Liver (tissue), 9 donors: ENCODE results near the gene THSD4. TPM values are rescaled to one million over a fixed set of nuclear protein-coding genes. Genes with fewer than 3 reads are reported as not detected.

Experiments used
- DNase-seq: peaks from one replicate; pipeline ENCODE4 v3.0.0-alpha.2; 2017; ENCODE audit warnings: low spot score
- H3K27ac ChIP-seq, 2 donors: one replicate each; pipeline ENCODE4 v1.7.0; 2013; ENCODE audit warnings: inconsistent platforms in 2 of 2, low read length in 2 of 2, control low read depth in 1 of 2, low read depth in 1 of 2, mild to moderate bottlenecking in 1 of 2
- H3K27me3 ChIP-seq, 4 donors: one replicate each; pipeline versions ENCODE4 v1.6.1 to v1.7.0; 2013; ENCODE audit warnings: low read length in 3 of 4, inconsistent platforms in 1 of 4, mild to moderate bottlenecking in 1 of 4, moderate library complexity in 1 of 4; ENCODE audit not compliant: control insufficient read depth in 4 of 4, insufficient read depth in 4 of 4
- H3K36me3 ChIP-seq, 4 donors: one replicate each; pipeline versions ENCODE4 v1.6.1 to v1.7.0; 2013; ENCODE audit warnings: low read length in 3 of 4, mild to moderate bottlenecking in 3 of 4, low read depth in 1 of 4, moderate library complexity in 1 of 4; ENCODE audit not compliant: control insufficient read depth in 4 of 4, insufficient read depth in 3 of 4
- H3K4me1 ChIP-seq, 4 donors: one replicate each; pipeline versions ENCODE4 v1.6.1 to v1.7.0; 2013; ENCODE audit warnings: low read length in 3 of 4, mild to moderate bottlenecking in 3 of 4, moderate library complexity in 1 of 4; ENCODE audit not compliant: control insufficient read depth in 4 of 4, insufficient read depth in 4 of 4
- H3K4me3 ChIP-seq, 3 donors: one replicate each; pipeline versions ENCODE4 v1.6.1 to v1.7.0; 2013; ENCODE audit warnings: low read length in 3 of 3, control low read depth in 1 of 3, low read depth in 1 of 3, mild to moderate bottlenecking in 1 of 3
- H3K9ac ChIP-seq, 2 donors: one replicate each; pipeline ENCODE4 v1.7.0; 2013; ENCODE audit warnings: low read length in 2 of 2, mild to moderate bottlenecking in 2 of 2, moderate library complexity in 2 of 2, control low read depth in 1 of 2, low read depth in 1 of 2
- H3K9me3 ChIP-seq, 4 donors: one replicate each; pipeline versions ENCODE4 v1.6.1 to v1.7.0; 2013; ENCODE audit warnings: low read length in 3 of 4; ENCODE audit not compliant: control insufficient read depth in 4 of 4
- EGR1 ChIP-seq, 2 donors: IDR thresholded peaks; 2 replicates each; pipeline ENCODE4 v1.6.1; 2016 to 2018; ENCODE audit warnings: antibody characterized with exemption in 2 of 2, low read depth in 2 of 2
- FOXA1 ChIP-seq: IDR thresholded peaks from 2 replicates; pipeline ENCODE4 v1.6.1; 2016; ENCODE audit warnings: antibody characterized with exemption
- FOXA2 ChIP-seq: IDR thresholded peaks from 2 replicates; pipeline ENCODE4 v1.6.1; 2016; ENCODE audit warnings: antibody characterized with exemption
- GABPA ChIP-seq, 2 donors: IDR thresholded peaks in 1 of 2; conservative IDR thresholded peaks in 1 of 2; 2 replicates each; pipeline ENCODE4 v1.6.1; 2016; ENCODE audit warnings: antibody characterized with exemption in 2 of 2, mild to moderate bottlenecking in 1 of 2, moderate library complexity in 1 of 2
- HNF4G ChIP-seq: IDR thresholded peaks from 2 replicates; pipeline ENCODE4 v1.6.1; 2016; ENCODE audit warnings: antibody characterized with exemption
- JUND ChIP-seq, 2 donors: IDR thresholded peaks; 2 replicates each; pipeline ENCODE4 v1.6.1; 2016; ENCODE audit warnings: antibody characterized with exemption in 2 of 2
- NR2F2 ChIP-seq: IDR thresholded peaks from 2 replicates; pipeline ENCODE4 v1.6.1; 2016; ENCODE audit warnings: antibody characterized with exemption
- RAD21 ChIP-seq, 2 donors: IDR thresholded peaks; 2 replicates each; pipeline ENCODE4 v1.6.1; 2016; ENCODE audit warnings: antibody characterized with exemption in 2 of 2, mild to moderate bottlenecking in 2 of 2
- SP1 ChIP-seq: IDR thresholded peaks from 2 replicates; pipeline ENCODE4 v1.6.1; 2018; ENCODE audit warnings: antibody characterized with exemption, mild to moderate bottlenecking
- TAF1 ChIP-seq: conservative IDR thresholded peaks from 2 replicates; pipeline ENCODE4 v1.6.1; 2016; ENCODE audit warnings: antibody characterized with exemption, mild to moderate bottlenecking
- YY1 ChIP-seq: IDR thresholded peaks from 2 replicates; pipeline ENCODE4 v1.6.1; 2016; ENCODE audit warnings: antibody characterized with exemption, mild to moderate bottlenecking
- WGBS: extraction: QIAGEN DNeasy Blood & Tissue Kit; methylation state at CpG from one replicate; pipeline ENCODE4 v1.1.7; 2013; 5-methylcytosine and 5-hydroxymethylcytosine counted together
- polyA plus RNA-seq, 2 donors: library from polyadenylated mRNA; stranded (reverse) in 1 of 2; unstranded in 1 of 2; fragments of 200-250 nt in 1 of 2; fragments of >200 nt in 1 of 2; fragmentation: Nextera tagmentation in 1 of 2; extraction: Ambion mirVana in 1 of 2; gene quantifications; one replicate each; pipeline versions ENCODE4 v1.2.1 to v1.2.3, GENCODE V29; 2013 to 2015
- total RNA-seq, 2 donors: library from RNA; depleted of rRNA; stranded (reverse); fragments of >200 nt; gene quantifications; one replicate each; pipeline ENCODE4 v1.2.3, GENCODE V29; 2014
- TF ChIP-seq, protein P1 (sequence below): IDR thresholded peaks from 2 replicates; pipeline ENCODE4 v1.6.1; 2016; ENCODE audit warnings: antibody characterized with exemption
- TF ChIP-seq, protein P2 (sequence below): IDR thresholded peaks from 2 replicates; pipeline ENCODE4 v1.6.1; 2016; ENCODE audit warnings: antibody characterized with exemption, mild to moderate bottlenecking
- TF ChIP-seq, protein P3 (sequence below): fragments of 150-350 bp; IDR thresholded peaks from 2 replicates; pipeline ENCODE4 v1.5.1; 2017; ENCODE audit warnings: improper control_type of control experiment, low read depth, low read length; ENCODE audit not compliant: missing input control
- TF ChIP-seq, protein P4 (sequence below): IDR thresholded peaks from 2 replicates; pipeline ENCODE4 v1.6.1; 2016; ENCODE audit warnings: antibody characterized with exemption
- TF ChIP-seq, protein P5 (sequence below): IDR thresholded peaks from 2 replicates; pipeline ENCODE4 v1.6.1; 2016; ENCODE audit warnings: antibody characterized with exemption
- donor health status: healthy.
- donor health status: healthy.
- donor health status: healthy.
- donor health status: healthy.
- donor health status: healthy.

THSD4 gene
- total and polyA plus RNA-seq, 4 donors: 0.23 to 11.5 (median 1.9) TPM

DNA sequence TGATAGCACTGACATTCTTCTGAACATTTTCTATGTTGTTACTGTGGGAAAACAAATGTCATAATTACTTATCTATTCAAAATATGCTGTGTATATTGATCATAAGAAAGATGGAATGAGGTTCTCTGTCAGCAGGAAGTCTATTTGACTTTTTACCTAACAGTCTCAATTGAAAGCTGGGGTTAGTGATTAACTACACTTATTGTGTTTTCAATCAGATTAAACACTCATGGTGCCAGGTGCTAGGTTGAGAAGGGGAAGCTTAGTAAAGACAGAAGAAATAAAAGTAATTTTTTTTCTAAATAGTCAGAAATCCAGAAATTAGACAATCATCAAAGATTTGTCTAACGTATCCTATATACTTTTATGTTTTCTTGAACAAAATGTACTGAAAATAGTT, 414.1 kb downstream of the THSD4 start:
- no peak for TF ChIP-seq SP1
- TF ChIP-seq FOXA1: no peak
- peak in 1 of 2 donors; percentile 7 for TF ChIP-seq RAD21 (IDR thresholded peaks at IDR 0.05)
- no peak for TF ChIP-seq JUND (IDR thresholded peaks at IDR 0.05)
- TF ChIP-seq, protein P1, sequence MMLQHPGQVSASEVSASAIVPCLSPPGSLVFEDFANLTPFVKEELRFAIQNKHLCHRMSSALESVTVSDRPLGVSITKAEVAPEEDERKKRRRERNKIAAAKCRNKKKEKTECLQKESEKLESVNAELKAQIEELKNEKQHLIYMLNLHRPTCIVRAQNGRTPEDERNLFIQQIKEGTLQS: no peak
- H3K4me3 ChIP-seq: no peak overlapping the region
- H3K9ac ChIP-seq: no peak overlapping the region
- H3K27ac ChIP-seq: no peak overlapping the region
- H3K36me3 ChIP-seq: no peaks in the 10 kb centered on the region
- peaks cover 0 to 18% (median 6%) of the 10 kb centered on the region in 4 donors for H3K4me1 ChIP-seq
- H3K27me3 ChIP-seq: no peaks in the 10 kb centered on the region
- no peaks in the 10 kb centered on the region for H3K9me3 ChIP-seq
- WGBS: 86% methylated on average over 1 of the region's 1 CpG
- no peak for DNase-seq

DNA sequence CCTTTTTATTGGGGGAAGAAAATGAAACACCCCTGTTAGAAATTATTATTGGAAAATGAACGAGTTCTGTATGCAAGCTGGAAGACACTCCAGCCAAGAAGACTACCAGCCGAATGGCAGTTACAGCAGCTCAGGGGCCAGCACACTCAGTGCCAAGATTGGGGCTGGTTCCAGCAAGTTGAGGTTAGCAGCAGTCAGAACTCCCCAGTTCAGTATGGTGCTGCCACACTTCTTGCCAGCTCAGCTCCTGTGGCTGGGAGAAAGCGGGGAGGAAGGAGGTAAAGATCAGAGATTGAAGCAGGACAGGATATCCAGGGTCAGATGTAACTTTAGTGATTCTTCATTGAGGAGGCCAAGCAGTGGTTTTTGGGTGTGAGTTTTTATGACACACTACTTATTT, 414.8 kb downstream of the THSD4 start:
- Histone ChIP-seq H3K4me1 (peaks cover 0 to 18% (median 6%) of the 10 kb centered on the region in 4 donors), H3K9ac (no peak overlapping the region), H3K9me3 (no peaks in the 10 kb centered on the region), H3K27me3 (no peaks in the 10 kb centered on the region), H3K36me3 (no peaks in the 10 kb centered on the region), H3K27ac (no peak overlapping the region), H3K4me3 (no peak overlapping the region)
- TF ChIP-seq EGR1 (IDR thresholded peaks at IDR 0.05; ENCODE audit: low read depth in 2 of 2) (no peak), FOXA2 (no peak), JUND (IDR thresholded peaks at IDR 0.05) (no peak), TAF1 (no peak), RAD21 (IDR thresholded peaks at IDR 0.05) (no peak), SP1 (no peak), NR2F2 (no peak), HNF4G (no peak), YY1 (no peak), FOXA1 (no peak), GABPA (IDR thresholded peaks at IDR 0.05 in 1 of 2, conservative IDR thresholded peaks at IDR 0.05 in 1 of 2) (no peak)
- TF ChIP-seq, protein P2, sequence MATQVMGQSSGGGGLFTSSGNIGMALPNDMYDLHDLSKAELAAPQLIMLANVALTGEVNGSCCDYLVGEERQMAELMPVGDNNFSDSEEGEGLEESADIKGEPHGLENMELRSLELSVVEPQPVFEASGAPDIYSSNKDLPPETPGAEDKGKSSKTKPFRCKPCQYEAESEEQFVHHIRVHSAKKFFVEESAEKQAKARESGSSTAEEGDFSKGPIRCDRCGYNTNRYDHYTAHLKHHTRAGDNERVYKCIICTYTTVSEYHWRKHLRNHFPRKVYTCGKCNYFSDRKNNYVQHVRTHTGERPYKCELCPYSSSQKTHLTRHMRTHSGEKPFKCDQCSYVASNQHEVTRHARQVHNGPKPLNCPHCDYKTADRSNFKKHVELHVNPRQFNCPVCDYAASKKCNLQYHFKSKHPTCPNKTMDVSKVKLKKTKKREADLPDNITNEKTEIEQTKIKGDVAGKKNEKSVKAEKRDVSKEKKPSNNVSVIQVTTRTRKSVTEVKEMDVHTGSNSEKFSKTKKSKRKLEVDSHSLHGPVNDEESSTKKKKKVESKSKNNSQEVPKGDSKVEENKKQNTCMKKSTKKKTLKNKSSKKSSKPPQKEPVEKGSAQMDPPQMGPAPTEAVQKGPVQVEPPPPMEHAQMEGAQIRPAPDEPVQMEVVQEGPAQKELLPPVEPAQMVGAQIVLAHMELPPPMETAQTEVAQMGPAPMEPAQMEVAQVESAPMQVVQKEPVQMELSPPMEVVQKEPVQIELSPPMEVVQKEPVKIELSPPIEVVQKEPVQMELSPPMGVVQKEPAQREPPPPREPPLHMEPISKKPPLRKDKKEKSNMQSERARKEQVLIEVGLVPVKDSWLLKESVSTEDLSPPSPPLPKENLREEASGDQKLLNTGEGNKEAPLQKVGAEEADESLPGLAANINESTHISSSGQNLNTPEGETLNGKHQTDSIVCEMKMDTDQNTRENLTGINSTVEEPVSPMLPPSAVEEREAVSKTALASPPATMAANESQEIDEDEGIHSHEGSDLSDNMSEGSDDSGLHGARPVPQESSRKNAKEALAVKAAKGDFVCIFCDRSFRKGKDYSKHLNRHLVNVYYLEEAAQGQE: no peak
- TF ChIP-seq, protein P1: no peak
- TF ChIP-seq, protein P3, sequence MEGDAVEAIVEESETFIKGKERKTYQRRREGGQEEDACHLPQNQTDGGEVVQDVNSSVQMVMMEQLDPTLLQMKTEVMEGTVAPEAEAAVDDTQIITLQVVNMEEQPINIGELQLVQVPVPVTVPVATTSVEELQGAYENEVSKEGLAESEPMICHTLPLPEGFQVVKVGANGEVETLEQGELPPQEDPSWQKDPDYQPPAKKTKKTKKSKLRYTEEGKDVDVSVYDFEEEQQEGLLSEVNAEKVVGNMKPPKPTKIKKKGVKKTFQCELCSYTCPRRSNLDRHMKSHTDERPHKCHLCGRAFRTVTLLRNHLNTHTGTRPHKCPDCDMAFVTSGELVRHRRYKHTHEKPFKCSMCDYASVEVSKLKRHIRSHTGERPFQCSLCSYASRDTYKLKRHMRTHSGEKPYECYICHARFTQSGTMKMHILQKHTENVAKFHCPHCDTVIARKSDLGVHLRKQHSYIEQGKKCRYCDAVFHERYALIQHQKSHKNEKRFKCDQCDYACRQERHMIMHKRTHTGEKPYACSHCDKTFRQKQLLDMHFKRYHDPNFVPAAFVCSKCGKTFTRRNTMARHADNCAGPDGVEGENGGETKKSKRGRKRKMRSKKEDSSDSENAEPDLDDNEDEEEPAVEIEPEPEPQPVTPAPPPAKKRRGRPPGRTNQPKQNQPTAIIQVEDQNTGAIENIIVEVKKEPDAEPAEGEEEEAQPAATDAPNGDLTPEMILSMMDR: no peak
- TF ChIP-seq, protein P4, sequence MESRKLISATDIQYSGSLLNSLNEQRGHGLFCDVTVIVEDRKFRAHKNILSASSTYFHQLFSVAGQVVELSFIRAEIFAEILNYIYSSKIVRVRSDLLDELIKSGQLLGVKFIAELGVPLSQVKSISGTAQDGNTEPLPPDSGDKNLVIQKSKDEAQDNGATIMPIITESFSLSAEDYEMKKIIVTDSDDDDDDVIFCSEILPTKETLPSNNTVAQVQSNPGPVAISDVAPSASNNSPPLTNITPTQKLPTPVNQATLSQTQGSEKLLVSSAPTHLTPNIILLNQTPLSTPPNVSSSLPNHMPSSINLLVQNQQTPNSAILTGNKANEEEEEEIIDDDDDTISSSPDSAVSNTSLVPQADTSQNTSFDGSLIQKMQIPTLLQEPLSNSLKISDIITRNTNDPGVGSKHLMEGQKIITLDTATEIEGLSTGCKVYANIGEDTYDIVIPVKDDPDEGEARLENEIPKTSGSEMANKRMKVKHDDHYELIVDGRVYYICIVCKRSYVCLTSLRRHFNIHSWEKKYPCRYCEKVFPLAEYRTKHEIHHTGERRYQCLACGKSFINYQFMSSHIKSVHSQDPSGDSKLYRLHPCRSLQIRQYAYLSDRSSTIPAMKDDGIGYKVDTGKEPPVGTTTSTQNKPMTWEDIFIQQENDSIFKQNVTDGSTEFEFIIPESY: no peak
- TF ChIP-seq, protein P5, sequence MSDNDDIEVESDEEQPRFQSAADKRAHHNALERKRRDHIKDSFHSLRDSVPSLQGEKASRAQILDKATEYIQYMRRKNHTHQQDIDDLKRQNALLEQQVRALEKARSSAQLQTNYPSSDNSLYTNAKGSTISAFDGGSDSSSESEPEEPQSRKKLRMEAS: no peak
- DNase-seq: no peak
- 47% methylated on average over 3 of the region's 3 CpGs for WGBS
